Measurements from ENCODE around the gene RCL1.
"Not testable (repeated sequence)": the region's sequence is repeated elsewhere in the genome, so short reads cannot be mapped to it uniquely, and the experiment has no call there.

Gene RCL1

DNA sequence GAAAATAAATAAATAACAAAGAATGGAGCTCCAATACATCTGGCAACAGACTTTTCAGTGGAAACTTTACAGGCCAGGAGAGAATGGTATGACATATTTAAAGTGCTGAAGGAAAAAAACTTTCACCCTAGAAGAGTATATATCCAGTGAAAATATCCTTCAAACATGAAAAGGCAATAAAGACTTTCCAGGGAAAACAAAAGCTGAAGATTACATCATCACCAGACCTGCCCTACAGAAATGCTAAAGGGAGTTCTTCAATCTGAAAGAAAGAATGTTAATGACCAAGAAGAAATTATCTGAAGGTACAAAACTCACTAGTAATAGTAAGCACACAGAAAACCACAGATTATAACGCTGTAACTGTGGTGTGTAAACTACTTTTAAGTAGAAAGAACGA, 8.3 kb upstream of the RCL1 start:
- DNase-seq, result no peak

GRCh38 chr9:4786599-4786998, 6.1 kb upstream of the RCL1 start:
- no peak for DNase-seq

DNA sequence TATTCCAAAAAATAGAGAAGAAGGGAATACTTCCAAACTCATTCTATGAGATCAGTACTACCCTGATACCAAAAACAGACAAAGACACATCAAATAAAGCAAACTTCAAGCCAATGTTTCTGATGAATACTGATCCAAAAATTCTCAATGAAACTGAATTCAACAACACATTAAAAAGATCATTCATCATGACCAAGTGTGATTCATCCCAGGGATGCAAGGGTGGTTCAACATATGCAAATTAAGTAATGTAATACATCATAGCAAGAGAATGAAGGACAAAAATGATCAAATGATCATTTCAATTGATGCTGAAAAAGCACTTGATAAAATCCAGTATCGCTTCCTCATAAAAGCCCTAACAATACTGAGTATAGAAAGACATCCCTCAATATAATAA, 4.9 kb upstream of the RCL1 start:
- DNase-seq, result no peak

- DNase-seq, result no peak
Measured at GRCh38 chr9:4788703-4789102, 4.0 kb upstream of the RCL1 start.

DNA sequence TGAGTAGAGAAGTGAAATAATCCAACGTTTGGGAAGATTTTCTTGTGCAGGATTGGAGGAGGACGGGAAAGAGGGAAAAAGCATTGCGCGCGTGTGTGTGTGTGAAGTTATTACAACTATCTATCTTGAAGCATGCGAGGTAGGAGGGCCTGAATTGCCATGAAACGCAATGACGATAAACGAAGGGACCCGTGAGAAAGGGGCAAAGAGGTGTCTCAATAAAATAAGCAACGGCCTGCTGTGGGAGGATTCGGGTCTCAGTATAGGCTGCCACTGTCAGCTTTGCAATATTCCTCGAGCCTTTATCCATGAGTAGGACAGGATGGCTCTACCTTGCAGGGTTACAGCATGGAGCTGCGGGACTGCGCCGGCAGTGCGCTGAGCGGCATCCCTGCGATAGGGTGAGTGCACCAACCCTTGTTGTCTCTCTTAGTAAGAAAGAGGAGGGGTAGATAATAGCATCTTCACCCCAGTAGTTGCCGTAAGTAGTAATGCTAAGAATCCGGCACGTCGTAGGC, 631 bp upstream of the RCL1 start:
- DNase-seq, result no peak

- DNase-seq, result no peak
Measured at GRCh38 chr9:4793459-4794395, 983 bp downstream of the RCL1 start.

DNA sequence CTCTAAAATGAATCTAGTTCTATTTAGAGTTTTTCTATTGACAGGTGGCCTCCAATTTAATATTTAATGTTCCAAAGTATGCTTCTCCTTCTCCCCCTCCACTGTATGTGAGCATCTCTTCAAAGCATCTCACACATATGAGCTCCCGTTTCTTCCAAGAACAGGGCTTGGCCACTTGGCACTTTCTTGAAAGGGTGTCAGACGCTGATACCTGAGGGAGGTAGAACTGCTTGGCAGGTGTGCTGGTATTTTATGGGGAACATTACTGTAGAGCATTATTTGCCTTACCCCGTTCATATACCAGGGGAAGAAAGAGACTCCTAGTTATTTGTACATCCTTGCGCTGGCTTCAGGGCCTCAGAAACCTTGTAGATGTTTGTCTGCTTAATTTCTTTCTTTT, 1.9 kb downstream of the RCL1 start:
- no peak for DNase-seq

- not testable (repeated sequence) for DNase-seq
Measured at GRCh38 chr9:4795108-4795507, 2.4 kb downstream of the RCL1 start.

GRCh38 chr9:4796530-4796929, 3.8 kb downstream of the RCL1 start:
- DNase-seq, result no peak

GRCh38 chr9:4796988-4797853, 4.5 kb downstream of the RCL1 start:
- no peak for DNase-seq

GRCh38 chr9:4797854-4798150, 5.1 kb downstream of the RCL1 start:
- no peak for DNase-seq

GRCh38 chr9:4798281-4799032, 5.7 kb downstream of the RCL1 start:
- no peak for DNase-seq

- DNase-seq, result no peak
Measured at GRCh38 chr9:4799033-4799430, 6.3 kb downstream of the RCL1 start.

DNA sequence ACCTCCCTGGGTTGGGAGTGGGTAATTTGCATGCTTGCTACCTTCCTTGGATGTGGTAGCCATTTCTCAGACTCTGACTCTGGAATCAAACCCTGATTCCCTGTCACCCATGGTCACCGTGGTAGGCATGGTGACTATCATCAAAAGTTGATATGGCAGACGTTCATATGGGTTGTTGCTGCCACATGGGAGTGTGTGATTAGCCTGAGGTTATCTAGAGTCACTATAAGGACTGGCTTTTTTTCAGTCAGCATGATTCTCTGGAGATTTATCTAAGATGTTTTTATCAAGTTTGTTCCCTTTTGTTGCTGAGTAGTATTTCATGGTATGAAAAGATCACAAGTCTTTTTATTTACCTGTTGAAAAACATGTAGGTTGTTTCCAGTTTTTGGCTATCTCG, 7.0 kb downstream of the RCL1 start:
- no peak for DNase-seq

- no peak for DNase-seq
Measured at GRCh38 chr9:4801156-4801555, 8.4 kb downstream of the RCL1 start.

GRCh38 chr9:4803670-4804530, 11.2 kb downstream of the RCL1 start:
- DNase-seq, result no peak

DNA sequence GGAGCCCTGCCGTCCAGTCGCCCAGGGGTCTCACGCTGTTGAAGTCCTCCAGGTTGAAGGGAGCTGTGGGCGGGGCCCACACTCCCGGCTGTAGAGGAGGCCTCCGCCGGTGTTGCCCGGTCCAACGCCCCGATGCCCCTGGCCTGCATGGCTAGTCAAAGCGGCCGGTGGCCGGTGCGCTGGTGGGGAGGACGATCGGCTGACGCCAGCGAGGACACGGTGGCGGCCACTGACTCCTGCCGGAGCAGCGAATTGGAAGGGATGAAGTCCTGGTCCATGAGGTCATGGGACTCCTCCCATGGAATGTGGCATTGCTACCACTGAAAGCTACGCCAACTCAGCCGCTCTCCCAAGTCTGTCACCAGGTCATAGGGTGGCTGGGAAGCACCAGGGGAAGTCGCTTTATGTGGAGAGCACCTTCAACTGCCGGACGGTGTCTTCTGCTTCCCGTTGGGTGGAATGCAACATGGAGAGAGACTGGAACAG, 11.8 kb downstream of the RCL1 start:
- no peak for DNase-seq

DNA sequence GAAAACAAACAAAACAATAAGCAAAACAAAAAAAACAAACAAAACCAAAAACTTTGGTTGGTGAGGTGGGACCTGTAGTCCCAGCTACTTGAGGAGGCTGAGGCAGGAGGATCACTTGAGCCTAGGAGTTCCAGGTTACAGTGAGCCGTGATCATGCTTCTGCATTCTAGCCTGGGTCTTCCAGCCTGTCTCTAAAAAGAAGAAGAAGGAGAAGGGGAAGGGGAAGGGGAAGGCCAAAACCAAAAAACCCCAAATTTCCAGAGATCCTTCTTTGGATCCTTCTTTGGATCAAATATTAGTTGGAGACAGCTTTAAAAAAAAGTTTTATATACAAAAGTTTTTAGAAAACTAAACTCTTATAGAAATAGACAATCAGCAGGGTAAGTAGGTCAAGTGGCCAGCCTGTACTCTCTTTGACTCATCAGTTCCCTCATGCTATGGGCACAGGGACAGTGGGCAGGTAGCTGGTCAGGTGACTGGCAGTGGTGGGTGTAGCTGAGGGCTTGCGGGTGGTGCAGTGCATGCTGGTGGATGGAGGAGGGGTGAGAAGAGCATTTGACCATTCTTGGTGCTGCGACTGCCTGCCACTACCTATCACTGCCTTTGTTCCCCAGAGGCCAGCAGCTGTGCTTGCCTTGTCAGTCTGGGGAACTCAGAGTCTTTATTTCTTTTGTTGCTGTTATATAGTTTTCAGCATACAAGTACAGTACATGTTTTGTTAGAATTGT, 12.6 kb downstream of the RCL1 start:
- DNase-seq, result no peak

DNA sequence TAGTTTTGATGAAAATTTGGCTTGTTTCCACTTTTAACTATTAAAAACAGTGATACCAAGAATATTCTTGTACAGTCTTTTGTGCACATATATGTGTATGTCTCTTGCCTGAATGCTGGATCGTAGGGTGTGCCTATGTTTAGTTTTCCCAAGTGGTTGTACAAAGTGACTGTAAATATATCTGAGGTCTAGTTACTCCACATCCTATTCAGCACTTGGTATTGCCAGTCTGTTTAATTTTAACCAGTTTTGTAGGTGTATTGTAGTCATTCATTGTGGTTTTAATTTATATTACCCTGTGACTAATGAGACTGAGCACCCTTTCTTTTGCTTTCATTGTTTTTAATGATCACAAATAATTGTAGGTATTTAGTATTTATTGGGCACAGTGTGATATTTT, 17.8 kb downstream of the RCL1 start:
- no peak for DNase-seq

GRCh38 chr9:4811824-4812223, 19.1 kb downstream of the RCL1 start:
- DNase-seq, result no peak

DNA sequence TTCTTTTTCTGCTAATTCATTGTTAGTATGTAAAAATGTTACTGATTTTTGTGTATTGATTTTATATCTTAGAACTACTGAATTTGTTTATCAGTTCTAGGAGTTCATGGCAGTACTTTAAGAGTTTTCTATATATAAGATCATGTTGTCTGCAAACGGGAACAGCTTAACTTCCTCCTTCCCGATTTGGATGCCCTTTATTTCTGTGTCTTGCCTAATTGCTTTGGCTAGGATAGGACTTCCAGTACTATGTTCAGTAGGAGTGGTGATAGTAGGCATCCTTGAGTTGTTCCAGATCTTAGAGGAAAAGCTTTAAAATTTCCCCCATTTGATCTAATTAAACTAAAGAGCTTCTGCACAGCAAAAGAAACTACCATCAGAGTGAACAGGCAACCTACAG, 20.1 kb downstream of the RCL1 start:
- no peak for DNase-seq
